Activated CD4-positive, alpha-beta T cell treated with anti-CD3 and anti-CD28 coated beads, Interleukin-2, Interleukin-6, amounts not matched to agents 100 ng/mL and 50 ng/mL, durations not matched to agents 16 hours and 8 hours (primary cell): ENCODE measurements around the gene PLEKHA4.
"Not testable (repeated sequence)": the region's sequence is repeated elsewhere in the genome, so short reads cannot be mapped to it uniquely, and the experiment has no call there.

Experiments used
- DNase-seq: peaks from one replicate; pipeline ENCODE4 v3.0.0-alpha.2; 2020

Gene PLEKHA4

DNA sequence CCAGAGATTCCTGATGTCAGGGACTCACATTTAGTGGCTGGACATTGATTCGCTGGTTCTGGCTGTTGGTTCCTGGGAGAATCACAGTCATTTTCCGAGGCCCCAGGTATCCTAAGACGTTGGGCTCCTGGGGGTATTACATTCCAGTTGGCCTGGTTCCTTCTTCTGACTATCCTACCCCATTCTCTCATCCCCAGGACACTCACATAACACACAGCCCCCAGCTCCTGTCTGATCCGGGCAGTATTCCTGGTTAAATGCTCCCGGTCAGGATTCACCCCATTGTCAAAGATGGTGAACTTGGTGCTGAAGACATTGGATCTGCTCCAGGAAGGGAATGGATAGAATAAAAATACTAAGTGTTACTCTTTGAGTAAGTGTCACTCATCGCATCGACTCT lies 15.3 kb upstream of the PLEKHA4 start:
- no peak for DNase-seq

DNA sequence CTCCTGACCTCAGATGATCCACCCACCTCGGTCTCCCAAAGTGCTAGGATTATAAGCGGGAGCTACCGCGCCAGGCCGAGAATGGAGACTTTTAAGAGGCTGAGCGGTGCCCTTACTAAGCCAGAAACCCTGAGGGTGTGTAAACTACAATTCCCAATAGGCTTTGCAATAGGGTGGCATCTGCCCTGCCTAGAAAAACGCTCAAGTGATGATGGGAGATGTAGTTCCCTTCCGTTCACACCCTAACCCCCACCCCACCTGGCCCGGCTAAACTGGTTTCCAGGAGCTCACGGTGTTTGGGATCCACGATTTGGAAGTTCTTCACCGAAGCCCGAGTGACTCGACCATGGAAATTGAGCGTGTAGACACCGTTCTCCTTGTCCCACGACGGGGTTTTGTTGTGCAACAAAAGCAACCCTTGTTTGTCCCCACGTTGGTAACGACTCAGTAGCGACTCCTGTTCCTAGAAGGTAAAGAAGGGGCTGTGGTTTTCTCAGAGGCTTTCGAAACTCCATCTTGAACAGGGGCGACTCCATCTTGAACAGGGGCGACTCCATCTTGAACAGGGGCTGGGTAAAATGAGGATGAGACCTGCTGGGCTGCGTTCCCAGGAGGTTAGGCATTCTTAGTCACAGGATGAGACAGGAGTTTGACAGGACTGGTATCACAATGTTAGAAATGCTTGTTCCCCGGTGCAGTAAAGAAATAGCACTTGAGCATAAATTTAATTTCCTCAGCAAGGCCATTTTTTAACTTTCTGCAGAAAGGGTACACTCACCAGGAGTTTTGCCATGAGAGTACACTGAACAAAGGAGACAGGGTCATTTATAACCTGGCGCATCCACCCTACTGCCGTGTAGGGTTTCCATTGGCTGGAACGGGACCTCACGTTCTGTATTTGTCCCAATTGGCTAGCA lies 13.6 kb upstream of the PLEKHA4 start:
- peak; percentile 35 for DNase-seq

DNA sequence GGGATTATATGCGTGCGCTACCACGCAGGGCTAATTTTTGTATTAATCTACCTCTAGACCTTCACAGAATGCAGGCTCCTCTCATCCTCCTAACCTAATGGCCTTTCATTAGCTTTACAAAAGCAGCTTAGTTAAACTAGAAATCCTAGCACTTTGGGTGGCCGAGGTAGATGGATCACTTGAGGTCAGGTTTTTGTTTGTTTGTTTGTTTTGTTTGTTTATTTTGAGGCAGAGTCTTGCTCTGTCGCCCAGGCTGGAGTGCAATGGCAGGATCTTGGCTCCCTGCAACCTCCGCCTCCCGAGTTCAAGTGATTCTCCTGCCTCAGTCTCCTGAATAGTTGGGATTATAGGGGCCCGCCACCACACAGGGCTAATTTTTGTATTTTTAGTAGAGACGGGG lies 11.3 kb upstream of the PLEKHA4 start:
- not testable (repeated sequence) for DNase-seq

DNA sequence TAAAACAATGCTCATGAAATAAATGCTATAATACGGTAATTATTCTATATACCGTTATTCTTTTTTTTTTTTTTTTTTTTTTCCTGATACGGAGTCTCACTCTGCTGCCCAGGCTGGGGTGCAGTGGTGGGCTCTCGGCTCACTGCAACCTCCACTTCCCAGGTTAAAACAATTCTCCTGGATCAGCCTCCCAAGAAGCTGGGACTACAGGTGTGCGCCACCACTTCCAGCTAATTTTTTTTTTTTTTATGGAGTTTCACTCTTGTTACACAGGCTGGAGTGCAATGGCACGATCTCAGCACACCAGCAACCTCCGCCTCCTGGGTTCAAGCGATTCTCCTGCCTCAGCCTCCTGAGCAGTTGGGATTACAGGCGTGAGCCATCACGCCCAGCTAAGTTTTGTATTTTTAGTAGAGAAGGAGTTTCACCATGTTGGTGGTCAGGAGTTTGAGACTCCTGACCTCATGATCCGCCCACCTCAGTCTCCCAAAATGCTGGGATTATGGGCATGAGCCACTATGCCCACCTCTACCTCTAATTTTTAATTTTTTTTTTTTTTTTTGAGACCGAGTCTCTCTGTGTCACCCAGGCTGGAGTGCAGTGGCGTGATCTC lies 10.7 kb upstream of the PLEKHA4 start:
- DNase-seq = no peak

DNA sequence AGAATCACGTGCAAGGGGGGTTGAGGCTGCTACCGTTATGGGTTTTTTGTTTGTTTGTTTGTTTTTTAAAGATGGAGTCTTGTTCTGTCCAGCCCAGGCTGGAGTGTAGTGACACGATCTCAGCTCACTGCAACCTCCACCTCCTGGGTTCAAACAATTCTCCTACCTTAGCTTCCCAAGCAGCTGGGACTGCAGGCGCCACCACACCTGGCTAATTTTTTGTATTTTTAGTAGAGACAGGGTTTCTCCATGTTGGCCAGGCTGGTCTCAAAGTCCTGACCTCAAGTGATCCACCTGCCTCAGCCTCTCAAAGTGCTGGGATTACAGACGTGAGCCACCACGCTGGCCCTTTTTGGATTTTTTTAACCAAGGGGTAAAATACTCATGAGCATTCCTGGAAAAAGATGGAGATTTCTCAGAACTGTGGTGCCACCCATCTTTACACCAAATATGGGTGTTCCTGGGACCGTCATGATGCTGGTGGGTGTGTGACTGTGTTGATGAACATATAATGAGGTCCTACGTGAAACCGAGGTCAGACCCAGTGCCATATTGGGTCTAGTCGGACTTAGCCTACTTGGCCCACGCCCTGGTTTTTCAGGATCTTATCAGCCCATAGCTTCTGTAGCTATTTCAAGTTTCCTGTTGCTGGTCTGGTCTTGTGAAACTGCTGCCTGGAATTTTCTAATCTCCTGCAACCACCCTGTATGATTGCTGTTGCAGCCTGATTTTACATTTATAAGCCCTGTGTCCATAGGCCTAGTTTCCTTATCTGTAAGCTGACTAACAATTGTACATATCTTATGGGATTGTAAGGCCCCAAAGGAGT lies 10.0 kb upstream of the PLEKHA4 start:
- peak; percentile 42 for DNase-seq

DNA sequence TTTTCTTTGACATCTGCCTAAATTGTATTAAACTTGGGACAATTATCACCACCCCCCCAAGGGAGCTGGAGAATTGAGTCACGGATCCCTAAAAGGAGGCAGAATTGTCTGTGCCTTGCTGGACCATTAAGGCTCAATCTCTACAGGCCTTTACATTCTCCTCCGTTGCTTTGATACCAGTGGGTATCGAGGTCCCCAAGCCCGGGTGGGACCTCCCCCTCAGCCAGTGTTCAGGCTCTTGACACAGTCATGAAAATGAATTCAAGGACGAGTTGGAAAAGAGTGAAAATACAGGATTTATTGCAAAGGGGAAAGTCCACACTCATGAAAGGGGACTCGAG lies 9.4 kb upstream of the PLEKHA4 start:
- DNase-seq = no peak

DNA sequence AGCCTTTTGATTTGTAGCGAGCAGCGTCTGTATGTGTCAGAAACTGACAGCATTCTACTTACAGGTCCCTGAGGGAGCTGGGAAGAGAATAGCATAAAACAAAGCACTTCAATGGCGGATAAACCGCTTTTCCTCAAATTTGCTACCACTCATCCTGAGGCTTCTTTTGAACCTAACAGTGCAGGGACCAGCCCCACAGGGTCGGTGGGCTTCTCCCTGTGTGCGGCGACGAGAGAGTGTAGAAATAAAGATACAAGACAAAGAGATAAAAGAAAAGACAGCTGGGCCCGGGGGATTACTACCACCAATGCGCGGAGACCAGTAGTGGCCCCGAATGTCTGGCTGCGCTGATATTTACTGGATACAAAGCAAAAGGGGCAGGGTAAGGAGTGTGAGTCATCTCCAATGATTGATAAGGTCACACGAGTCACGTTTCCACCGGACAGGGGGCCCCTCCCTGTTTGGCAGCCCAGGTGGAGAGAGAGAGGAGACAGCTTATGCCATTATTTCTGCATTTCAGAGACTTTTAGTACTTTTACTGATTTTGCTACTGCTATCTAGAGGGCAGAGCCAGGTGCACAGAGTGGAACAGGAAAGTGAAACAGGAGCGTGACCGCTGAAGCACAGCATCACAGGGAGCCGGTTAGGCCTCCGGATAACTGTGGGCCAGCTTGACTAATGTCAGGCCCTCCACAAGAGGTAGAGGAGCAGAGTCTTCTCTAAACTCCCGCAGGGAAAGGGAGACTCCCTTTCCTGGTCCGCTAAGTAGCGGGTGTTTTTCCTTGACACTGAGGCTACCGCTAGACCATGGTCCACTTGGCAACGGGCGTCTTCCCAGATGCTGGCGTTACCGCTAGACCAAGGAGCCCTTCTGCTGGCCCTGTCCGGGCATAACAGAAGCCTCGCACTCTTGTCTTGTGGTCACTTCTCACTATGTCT lies 7.9 kb upstream of the PLEKHA4 start:
- peak; percentile 70 for DNase-seq

DNA sequence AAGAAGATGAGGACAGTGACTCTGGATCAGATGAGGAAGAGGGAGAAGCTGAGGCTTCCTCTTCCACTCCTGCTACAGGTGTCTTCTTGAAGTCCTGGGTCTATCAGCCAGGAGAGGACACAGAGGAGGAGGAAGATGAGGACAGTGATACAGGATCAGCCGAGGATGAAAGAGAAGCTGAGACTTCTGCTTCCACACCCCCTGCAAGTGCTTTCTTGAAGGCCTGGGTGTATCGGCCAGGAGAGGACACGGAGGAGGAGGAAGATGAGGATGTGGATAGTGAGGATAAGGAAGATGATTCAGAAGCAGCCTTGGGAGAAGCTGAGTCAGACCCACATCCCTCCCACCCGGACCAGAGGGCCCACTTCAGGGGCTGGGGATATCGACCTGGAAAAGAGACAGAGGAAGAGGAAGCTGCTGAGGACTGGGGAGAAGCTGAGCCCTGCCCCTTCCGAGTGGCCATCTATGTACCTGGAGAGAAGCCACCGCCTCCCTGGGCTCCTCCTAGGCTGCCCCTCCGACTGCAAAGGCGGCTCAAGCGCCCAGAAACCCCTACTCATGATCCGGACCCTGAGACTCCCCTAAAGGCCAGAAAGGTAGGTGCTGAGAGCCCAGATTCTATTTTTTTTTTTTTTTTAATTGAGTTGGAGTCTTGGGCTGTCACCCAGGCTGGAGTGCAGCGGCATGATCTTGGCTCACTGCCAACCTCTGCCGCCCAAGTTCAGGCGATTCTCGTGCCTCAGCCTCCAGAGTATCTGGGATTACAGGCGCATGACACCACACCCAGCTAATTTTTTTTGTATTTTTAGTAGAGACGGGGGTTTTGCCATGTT lies 6.1 kb upstream of the PLEKHA4 start:
- peak; percentile 34 for DNase-seq

DNA sequence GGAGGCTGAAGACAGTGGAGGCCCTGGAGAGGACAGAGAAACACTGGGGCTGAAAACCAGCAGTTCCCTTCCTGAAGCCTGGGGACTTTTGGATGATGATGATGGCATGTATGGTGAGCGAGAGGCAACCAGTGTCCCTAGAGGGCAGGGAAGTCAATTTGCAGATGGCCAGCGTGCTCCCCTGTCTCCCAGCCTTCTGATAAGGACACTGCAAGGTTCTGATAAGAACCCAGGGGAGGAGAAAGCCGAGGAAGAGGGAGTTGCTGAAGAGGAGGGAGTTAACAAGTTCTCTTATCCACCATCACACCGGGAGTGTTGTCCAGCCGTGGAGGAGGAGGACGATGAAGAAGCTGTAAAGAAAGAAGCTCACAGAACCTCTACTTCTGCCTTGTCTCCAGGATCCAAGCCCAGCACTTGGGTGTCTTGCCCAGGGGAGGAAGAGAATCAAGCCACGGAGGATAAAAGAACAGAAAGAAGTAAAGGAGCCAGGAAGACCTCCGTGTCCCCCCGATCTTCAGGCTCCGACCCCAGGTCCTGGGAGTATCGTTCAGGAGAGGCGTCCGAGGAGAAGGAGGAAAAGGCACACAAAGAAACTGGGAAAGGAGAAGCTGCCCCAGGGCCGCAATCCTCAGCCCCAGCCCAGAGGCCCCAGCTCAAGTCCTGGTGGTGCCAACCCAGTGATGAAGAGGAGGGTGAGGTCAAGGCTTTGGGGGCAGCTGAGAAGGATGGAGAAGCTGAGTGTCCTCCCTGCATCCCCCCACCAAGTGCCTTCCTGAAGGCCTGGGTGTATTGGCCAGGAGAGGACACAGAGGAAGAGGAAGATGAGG lies 5.3 kb upstream of the PLEKHA4 start:
- peak; percentile 12 for DNase-seq

DNA sequence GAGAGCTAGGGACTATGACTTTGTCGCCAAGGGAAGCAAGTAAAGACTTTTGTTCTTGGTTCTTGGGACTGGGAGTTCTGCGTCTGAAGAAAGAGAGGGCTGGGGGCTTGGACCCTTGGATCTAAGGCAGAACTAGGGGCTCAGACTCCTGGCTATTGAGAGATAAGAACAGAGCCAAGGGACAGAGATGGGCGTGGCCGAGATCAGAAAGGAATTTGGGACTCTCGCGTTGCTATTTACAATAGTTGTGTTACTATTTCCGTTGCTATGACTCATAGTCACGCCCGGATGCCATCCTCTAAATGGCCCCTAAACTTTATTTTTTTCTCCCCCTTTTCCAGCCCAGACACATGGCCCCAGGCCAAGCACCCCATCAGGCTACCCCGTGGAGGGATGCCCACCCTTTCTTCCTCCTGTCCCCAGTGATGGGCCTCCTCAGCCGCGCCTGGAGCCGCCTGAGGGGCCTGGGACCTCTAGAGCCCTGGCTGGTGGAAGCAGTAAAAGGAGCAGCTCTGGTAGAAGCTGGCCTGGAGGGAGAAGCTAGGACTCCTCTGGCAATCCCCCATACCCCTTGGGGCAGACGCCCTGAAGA lies 4.6 kb upstream of the PLEKHA4 start:
- peak; percentile 85 for DNase-seq

DNA sequence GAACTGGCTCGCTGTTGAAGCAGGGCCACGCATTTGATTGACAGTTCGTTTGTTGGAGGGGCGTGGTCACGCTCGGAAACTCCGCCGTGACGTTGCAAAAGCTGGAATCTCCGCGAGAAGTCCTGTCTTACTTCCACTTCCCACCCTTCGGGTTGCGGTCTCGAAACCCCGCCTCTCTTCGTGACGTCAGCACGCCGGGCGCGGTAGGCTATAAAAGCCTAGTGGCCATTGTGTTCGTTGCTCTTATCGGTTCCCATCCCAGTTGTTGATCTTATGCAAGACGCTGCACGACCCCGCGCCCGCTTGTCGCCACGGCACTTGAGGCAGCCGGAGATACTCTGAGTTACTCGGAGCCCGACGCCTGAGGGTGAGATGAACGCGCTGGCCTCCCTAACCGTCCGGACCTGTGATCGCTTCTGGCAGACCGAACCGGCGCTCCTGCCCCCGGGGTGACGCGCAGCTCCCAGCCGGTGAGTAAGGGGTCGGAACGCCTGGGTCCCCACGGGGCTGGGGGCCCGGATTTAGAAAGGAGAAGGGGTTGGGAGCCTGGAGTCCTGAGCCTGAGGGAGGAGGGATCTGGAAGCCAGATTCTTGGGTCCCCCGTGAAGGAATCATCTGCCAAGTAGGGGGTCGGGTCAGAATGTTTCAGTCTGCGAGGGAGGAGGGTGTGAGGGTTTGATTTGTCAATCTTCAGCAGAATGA lies 3.9 kb upstream of the PLEKHA4 start, which contains the start of gene PPP1R15A:
TSS of gene PPP1R15A (plus strand) at position 240 of the 702 bp plus-strand sequence. CDS start 813 bp downstream, outside the sequence.
- peak; percentile 99 for DNase-seq

DNA sequence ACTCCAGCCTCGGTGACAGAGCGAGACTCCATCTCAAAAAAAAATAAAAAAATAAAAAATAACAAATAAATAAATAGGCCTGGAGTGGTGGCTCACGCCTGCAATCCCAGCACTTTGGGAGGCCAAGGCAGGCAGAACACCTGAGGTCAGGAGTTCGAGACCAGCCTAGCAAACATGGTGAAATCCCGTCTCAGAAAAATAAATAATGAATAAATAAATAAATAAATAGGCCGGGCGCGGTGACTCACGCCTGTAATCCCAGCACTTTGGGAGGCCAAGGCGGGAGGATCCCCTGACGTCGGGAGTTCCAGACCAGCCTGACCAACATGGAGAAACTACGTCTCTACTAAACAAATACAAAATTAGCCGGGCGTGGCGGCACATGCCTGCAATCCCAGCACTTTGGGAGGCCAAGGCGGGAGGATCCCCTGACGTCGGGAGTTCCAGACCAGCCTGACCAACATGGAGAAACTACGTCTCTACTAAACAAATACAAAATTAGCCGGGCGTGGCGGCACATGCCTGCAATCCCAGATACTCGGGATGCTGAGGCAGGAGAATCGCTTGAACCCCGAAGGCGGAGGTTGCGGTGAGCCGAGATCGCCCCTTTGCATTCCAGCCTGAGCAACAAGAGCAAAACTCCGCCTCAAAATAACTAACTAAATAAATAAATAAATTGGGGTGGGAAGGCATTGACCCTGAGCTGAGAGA lies 3.2 kb upstream of the PLEKHA4 start:
- not testable (repeated sequence) for DNase-seq

DNA sequence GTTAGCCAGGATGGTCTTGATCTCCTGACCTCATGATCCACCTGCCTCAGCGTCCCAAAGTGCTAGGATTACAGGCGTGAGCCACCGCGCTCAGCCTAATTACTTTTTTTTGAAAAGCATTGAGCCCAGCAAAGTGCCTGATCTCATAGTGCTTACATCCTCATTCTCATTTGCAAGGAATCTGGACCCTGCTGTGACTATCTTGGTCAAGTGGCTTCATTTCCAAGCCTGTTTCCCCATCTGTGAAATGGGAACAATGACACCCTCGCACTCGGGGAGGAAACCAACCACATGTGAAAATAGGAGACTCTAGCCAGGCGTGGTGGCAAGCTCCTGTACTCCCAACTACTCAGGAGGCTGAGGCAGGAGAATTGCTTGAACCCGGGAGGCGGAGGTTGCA lies 1.6 kb upstream of the PLEKHA4 start:
- DNase-seq = no peak

DNA sequence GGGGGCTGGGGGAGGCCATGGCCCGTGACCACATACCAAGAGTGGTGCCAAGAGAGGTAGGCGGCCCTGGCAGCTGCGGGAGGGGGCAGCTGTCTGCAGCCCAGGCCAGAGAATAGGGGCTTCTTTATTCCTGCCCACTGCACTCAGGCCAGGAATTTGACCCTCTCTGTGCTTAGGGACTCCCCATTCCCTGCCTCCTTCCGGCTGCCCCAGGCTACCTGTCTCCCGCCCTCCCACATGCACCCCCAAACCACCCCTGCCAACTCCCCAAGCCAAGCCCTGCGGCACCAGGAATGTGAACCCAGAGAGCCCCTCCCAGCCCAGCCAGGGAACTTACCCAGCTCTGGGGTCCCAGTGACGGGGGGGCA lies 687 bp downstream of the PLEKHA4 start:
- no peak for DNase-seq

DNA sequence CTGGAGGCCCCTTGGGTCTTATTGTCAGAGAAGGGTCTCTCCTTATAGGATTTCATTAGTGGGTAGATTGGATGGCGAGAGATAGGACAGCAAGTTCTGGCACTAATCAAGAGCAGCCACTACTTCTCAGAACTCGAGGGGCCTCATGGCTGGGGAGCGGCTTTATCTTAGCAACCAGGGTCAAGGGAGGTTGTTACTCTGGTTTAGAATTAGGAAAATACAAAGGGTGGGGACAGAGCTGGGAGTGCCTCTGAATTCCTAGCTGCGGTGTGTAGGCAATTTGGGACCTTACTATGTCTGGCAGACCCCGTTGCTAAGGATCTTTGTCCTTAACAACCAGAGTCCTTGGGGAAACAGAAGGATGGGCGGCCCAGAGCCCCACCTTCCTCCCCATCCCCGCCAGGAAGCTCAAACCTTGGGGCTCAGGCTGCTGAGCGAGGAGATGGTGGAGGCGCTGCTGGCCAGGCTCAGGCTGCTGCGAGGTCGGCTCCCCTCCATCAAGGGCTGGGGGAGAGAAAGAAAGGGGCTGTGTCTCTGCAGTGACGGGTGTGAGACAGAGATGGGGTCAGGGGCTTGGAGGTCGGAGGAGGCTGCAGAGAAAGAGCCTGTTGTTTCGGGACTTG lies 1.2 kb downstream of the PLEKHA4 start:
- no peak for DNase-seq

DNA sequence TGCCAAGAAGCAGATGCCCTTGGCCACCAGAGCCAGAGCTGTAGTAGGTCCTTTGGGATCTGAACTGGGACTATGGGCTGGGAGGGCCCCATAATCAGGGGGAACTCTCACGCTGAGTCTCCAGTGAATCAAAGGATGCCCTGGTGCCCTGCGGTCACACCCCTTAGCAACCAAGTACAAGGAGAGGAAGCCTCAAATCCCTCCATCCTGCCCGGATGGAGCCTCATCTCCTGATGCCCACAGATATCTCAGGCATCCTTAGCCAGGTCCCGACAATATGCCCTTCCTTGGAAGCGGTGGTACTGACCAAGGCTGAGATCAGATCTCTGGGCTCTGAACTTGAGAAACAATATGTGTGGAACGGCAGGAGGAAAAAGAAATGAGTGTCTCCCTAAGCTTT lies 1.7 kb downstream of the PLEKHA4 start:
- DNase-seq = no peak

DNA sequence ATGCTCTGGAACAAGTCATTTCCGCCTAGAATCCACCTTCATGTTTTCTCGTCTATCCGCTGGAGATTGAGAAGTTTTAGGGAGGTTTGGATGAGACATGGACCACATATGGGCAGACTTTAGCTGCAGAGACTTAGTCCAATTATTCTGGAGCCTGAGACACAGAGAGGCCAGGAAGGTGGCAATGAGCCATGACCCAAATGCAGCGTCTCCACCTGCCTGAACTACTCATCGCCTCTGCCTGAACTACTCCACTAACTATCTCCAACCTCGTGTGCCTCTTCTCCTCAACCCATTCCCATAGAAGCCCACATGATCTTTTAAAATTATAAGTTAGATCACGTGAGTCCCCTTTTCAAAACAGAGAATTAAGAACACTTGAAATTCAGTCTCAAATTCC lies 5.6 kb downstream of the PLEKHA4 start:
- DNase-seq = no peak

DNA sequence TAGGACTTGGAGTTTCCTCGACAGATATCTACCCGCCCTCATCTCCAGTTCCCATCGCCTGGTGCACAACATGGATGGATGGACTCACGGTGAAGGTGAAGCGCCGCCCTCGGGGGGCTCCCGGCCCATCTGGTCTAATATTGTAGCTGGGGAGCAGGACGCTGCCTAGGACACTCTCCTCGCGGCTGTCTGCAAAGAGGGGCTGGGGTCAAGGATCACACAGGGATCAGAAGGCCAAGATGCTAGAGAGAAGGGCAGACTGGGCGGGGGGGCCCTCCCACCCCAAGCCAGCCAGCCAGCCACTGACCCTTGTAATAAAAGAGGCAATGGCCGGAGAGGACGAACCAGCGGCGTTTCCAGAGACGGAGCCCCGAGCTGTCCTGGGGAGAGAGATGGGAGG lies 7.1 kb downstream of the PLEKHA4 start:
- no peak for DNase-seq
